ENCODE results near the gene MXD3.

DNA sequence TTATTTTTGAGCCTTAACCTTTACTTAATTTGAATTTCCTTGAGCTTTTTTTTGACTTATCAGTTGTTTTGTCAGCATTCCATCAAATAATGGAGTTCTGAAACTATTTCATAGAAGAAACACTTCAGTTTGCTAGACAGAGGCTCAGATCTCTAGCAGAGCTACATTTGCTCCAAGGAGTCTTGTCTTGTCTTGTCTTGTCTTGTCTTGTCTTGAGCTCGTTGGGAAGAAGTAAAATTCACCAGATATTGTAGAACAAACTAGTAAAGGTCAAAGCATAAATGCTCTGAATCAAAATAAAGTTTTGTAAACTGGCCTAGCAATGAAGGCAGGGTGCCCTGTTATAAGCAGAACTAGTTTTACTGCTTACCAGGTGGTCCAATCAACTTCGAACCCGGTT, 41.7 kb downstream of the MXD3 start:
- TF ChIP-seq EZH2 (IDR thresholded peaks at IDR 0.05) (no peak), POLR2AphosphoS5 (IDR thresholded peaks at IDR 0.05; ENCODE audit: borderline replicate concordance, low read depth, low read length) (no peak), FOXP2 (optimal IDR thresholded peaks at IDR 0.05; ENCODE audit: control extremely low read depth, extremely low read length, insufficient read depth) (no peak)
